SHP77 (cell line): ENCODE results near the gene MCAT.
"Not testable (repeated sequence)": the region's sequence is repeated elsewhere in the genome, so short reads cannot be mapped to it uniquely, and the experiment has no call there.

Experiments
- DNase-seq, 2 experiments: peaks; one replicate each; lab custom pipeline; 2025; lab: John Stamatoyannopoulos, UW

The MCAT gene

DNA sequence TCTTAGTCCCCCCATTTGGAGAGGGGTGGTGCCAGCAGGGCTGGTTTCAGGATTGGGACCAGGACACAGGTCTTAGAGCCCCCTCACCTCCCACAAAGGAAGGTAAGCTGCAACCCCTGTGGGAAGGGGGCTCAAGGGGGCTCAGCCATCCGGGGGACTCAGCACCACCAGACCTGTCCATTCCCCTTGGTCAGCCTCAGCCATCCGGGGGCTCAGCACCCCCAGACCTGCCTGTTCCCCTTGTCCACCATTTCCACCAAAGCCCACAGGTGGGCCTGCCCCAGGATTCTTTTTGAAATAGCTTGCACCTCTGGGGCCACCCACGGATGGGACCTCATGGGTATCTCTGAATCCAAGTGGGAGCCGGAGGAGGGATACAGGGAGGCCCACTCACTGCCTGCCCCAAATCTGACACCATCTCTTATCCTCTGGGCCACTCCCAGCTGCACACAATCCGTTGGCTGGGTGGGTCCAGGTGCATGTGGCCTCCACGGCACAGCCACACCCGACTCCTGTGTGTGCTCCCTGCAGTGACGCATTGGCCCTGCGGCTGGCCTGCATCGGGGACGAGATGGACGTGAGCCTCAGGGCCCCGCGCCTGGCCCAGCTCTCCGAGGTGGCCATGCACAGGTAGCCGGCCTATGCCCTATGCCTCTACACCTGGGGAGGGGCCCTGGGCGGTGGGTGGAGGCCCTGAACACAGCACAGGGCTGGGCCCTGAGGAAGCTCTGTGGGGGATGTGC is 15.9 kb downstream of the MCAT start:
- no peak for DNase-seq

DNA sequence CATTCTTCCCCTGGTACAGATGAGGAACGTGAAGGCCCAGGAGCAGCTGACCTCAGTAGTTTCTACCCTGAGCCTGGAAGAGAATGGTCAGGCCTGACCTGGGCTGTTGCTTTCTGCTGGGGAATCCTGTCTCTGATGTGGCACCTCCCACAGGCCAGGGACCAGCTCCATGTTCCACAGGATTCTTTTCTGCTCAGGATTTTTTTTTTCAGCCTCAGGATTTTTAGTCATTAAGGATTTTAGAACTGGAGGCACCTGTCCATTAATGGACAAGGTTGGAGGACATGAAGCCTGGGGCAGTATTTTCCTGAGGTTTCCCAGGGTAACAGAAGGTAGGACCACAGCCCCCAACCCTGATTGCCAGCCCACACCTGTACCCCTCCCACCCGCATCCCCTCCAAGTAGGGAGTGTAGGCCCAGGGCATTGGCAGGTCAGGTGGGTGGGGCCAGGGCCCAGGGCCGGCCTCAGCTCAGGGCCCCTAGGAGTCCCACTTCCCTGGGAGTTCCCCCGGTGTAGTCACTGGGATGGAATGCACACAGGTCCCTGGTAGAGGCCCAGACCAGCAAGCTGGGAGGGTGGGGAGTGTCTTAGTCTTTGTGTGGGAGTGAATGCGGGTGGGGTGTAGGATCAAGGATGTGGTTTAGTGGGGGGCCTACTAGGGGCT is 16.6 kb downstream of the MCAT start:
- no peak for DNase-seq

DNA sequence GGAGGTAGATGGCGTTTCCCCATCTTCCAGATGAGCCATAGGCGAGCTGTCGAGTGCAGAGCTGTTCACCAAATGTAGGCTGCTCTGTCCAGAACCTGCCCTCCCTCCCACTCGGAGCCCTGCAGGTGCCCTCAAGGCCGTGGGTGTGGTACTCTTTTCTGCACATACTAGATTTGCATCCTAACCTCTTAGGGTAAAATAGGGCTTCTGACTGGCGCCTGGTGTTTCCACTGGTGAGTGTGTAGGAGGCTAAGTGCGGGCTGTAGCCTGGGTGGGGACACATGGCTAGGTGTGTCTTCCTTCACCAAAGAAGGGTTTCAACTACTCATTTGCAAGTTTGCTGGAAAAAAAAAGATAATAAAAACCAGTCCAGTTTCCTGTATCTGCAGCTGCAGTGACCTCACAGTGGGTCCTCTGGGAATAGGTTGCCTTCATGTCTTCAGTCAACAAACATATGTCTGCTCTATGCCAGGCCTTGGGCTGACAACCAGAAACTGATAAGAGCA is 24.2 kb downstream of the MCAT start:
- no peak for DNase-seq

DNA sequence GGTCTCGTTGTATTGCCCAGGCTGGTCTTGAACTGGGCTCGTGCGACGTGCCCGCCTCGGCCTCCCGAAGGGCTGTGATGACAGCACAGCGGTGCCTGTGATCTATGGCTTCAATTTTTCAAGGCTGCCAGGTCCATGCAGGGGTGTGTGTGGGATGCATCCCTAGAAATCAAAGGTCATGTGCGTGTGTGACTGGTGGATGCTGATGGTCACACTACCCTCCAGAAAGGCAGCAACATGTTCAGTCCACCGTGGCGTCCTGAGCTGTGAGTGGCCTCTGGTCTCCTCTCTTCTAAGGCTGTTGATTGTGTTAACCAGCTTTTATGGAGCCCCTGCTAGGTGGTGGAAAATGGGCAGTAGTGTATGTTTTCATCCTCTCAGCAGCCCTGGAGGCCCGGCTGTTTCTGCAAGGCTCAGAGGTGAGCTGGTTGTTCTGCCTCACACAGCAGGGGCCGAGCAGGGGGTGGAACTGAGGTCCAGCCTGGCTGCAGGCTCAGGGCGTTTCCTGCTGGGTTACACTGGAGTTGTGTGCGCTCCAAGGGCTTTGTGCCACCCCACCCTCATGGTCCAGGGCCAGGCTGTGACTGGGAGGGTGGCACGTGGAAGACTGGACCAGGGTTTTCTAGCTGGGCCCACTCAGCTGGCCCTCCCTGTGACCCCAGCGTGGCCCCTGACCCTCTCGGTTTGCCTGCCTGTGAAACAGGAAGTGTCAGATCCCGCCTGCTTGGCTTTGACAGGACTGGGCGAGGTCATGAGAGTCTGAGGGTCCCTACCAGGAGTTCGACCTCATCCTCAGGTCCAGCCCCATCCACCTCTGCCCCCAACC is 25.0 kb downstream of the MCAT start:
- no peak for DNase-seq

DNA sequence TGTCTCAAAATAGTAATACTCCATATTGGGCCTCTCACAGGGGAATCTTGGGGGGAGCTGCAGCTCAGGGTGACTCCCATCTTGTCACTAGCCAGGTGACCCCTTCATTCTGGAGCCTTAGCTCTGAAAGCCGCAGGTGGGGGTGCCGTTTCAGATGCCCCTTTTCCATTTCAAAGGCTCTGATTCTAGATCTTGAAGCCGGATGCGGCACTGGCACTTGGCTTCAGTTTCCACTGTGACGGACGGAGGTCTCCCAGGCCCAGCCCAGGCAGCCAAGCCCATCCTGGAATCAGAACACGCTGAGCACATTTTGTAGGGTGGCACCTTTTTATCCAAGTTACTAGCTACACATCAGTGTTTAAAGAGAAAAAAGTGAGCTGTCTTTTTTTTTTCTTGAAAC is 26.3 kb downstream of the MCAT start:
- DNase-seq, result no peak

DNA sequence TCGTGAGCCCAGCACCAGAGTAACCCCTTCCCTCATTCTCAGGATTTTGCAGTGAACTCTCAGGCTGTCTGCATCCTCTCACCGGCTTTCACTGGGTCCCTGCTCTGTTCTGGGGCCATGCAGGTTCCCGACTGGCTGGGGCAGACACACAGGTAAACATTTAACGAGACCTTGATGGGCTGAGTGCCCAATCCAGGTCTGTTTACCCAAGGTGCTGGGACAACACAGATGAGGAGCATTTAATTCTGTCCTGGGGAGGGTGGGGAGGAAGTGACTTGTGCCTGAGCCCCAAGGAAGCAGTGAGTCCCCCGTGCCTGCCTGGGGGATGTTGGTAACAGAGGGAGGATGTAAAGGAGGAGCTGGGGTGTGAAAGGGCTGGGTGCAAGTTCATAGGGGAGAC is 28.2 kb downstream of the MCAT start:
- no peak for DNase-seq

DNA sequence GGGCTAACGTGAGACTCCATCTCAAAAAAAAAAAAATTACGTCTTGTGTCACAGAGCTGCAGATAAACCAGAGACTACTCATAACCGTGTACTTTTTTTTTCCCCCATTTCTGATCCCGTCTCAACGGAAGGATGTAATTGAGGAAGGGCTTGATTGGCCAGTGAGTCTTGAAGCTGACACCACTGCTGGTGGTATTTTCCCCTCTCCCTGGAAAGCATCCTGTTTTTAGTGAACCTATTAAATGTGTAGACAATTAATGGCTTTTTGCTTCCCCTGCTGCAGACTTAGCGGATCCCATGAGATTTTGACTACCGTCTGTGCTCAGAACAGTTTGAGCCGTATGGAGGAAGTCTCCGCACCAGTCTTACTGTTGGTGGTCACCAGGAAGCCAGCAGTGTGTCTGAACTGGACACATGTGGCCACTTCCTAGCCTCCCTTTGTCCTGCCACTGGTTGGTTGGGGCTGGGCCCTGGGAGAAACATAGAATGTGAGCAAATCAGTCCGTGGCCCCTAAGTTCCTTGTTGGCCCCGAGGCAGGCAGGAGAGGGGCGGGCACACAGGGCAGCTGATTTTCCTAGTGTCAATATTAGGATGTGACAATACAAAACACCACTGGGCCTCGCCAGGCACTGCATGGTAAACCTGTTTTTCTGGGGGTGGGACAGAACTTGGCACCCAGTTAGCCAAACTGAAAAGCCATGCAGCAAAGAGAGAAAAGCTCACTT is 29.5 kb downstream of the MCAT start:
- no peak for DNase-seq

DNA sequence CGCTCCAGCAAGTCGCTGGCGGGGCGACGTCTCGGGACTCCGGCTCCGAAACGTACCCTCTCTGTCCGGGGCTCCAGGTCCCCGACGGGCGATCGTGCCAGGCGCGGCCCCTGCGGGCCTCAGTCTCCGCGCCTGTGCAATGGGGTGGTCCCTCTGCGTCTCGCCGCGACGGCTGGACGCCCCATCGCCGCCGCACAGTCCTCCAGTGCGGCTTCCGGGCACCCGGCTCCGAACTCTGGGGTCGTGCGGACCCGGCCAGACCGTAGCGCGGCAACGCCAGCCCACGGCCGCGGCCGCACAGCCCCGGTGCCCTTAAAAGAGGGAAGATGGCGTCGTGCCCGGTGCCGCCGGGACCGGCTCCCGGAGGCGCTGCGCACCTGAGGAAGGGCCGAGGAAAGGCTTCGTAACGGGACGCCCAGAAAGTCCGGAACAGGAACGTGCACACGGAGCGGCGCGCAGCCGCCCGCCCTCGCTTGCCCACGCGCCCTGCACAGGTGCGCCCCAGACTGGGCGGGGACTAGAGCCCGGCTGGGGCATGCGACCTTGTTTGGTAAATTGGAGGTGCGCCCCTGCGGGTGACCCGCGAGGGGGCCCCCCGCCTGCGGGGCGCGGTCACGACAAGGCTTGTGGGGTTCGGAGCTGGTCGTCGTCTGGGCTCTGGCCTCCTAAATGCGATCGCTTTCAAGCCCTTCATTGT is 32.1 kb downstream of the MCAT start:
- no peak for DNase-seq

DNA sequence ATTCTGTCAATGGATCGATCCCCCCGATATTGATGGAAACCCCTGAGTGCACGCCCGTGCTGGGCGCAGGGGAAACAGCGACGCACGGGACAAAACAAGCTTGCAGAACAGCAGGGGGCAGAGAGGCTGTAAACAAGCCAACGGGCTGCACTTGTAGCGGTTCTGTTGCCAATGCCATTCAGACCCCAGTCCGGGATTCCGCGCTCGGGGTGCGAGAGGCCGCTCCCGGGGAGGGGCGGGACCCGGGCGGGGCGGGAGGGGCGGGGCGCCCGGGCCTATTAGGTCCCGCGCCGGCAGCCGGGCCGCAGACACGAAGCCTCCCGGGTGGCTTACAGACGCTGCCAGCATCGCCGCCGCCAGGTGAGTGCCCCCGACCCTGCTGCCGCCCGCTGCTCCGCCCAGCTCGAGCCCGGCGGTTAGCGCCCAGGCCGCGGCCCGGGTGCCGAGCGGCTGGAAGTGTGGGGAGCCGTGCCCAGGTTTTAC is 32.7 kb downstream of the MCAT start, which contains the start of gene BIK:
TSS of gene BIK (plus strand) at position 307 of the 483 bp plus-strand sequence. CDS start 13,273 bp downstream, outside the sequence.
- DNase-seq, result peak in 1 of 2 experiments; percentile 23

DNA sequence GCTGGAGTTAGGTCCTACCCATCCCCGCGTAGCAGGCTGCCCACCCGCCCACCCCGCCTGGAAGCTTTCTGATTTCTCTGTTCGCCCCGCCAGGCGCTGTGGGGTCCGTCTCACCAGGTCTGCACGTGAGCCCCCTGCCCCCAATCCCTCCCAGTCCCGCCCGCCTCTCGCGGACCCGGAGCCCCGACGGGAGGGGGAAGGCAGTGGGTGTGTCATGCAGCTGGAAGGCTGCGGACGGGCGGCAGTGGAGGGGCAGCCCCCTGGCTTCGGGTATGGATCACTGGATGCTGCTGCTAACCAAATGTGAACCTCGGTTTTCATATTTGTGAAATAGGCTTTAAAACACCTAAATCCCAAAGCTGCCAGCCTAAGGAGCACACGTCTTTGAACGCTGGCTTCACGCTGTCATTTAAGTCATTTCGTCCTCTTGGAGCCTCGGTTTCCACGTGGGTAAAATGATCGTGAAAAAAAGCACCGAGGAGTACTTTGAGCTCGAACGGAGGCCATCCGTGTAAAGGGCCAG is 33.2 kb downstream of the MCAT start:
- no peak for DNase-seq

DNA sequence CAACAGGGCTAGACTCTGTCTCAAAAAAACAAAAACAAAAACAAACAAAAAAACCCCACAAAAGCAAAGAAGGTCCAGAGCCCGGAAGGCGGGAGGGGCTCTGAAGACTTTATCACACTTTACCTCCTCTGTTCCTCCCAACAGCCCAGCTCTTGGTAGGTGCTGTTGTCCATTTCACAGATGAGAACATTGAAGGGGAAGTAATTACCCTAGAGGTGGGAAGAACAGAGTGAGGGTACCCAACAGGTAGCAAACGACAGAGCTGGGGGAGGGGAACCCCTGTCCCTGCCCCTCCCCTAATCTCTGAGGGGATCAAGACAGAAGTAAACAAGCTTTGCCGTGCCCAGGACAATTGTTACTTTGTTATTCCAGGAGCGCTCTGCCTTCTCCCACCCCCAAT is 33.7 kb downstream of the MCAT start:
- no peak for DNase-seq

DNA sequence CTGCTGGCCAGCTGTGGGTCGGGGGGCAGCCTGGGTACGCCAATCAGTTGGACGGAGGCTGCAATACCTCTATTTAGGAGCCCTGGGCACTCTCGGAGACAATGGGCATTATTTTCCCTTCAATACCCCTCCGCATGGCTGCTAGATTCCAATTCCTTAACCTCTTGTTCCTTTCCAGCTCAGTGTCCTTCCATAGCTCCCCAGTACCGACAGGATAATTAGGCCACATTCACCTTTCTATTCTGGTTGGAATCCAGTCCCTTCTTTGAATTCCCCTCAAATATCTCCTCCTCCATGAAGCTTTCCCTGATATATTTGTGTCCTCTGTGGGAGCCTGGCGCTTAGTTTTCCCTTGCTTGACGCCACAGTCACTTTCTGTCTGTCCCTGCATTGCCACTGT is 36.9 kb downstream of the MCAT start:
- DNase-seq, result no peak

DNA sequence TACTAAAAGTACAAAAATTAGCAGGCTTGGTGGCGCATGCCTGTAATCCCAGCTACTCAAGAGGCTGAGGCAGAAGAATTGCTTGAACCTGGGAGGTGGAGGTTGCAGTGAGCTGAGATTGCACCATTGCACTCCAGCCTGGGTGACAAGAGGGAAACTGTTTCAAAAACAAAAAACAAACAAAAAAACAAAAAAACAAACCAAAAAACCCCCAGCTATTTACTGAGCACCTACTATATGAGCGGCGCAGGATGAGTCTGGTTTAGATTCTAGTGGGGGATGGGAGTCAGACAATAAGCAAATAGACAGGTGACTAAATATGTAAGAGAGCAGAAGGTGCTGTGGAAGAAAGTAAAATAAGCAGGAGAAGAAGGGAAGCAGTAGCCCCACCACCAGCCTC is 38.2 kb downstream of the MCAT start:
- DNase-seq, result not testable (repeated sequence)

DNA sequence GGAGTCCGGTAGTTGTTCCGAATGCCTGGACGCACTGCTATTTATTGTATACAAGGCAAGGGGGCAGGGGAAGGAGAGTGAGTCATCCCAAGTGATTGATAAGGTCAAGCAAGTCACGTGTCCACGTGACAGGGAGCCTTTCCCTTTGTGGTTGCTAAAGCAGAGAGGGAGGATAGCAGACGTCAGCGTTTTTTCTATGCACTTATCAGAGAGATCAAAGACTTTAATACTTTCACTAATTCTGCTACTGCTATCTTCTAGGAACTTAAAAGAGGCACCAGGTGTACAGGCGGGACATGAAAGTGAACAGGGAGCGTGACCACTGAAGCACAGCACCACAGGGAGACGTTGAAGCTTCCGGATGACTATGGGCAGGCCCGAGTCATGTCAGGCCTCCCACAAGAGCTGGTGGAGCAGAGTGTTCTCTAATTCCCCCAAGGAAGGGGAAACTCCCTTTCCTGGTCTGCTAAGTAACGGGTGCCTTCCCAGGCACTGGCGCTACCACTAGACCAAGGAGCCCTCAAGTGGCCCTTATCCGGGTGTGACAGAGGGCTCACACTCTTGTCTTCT is 39.1 kb downstream of the MCAT start:
- peak in 1 of 2 experiments; percentile 22 for DNase-seq

DNA sequence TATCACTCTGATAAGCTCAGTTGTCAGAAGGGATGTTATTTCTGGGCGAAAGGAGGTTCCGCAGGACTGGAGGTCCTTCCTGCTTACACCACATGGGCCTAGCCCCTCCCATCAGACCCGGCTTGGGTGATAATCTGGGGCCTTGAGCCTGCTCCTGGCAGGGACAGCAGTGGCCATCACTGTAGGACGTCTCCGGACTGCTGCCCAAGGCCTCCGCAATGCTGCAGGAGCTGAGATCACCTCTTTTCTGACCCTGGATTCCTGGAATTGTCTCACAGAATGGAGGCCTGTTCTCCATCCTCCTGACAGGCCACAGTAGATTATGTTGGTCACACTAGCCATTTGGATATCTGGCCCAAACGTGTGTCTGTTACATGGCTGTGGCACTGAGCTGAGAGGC is 41.9 kb downstream of the MCAT start:
- DNase-seq, result no peak

DNA sequence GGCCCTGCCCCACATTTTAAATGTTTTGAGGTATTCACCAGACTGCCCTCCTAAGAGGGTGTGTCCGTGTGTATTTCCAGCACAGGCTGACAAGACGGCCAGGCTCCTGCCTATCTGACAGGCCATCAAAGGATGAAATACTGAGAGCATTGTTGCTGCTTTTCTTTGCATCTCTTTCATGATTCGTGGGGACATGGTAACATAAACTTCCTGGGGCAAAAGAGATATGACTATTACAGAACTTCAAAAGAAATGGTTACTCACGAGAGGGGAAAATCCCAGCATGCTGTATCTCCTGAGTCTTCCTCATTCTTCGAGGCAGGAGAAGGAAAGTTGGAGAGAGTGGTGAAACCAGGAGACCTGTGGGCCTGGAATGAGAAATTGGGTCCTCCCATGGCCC is 43.0 kb downstream of the MCAT start:
- no peak for DNase-seq

DNA sequence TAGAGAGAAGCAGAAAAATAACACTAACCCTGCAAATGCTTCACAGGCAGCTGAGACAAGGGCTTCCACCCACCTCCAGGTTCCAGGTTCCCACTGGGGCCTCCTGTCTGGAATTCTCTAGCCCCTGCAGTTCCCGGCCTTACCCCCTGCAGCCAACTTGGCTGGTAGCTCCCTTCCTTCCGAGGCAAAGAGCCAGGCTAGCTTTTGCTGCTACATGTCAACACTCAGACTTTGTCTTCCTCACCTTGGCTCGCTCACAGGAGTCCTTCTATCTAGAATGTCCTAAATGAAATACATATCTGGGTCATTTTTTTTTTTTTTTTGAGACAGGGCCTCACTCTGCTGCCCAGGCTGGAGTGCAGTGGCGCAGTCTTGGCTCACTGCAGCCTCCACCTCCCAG is 44.1 kb downstream of the MCAT start:
- no peak for DNase-seq

DNA sequence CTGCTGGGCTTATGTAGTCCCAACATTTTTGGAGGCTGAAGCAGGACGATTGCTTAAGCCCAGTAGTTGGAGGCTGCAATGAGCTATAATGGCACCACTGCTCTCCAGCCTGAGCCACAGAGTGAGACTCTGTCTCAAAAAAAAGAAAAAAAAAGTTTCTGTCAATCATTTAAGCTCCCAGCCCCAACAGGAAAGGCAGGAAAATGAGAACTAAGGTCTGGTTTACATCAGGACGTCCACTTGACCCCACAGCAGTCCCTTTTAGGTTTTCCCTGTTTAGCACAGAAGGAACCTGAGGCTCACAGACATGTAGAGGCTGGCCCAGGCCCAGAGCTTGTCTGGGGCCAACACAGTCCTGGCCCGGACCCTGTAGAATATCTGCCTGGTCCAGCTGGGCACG is 44.8 kb downstream of the MCAT start:
- DNase-seq, result no peak

DNA sequence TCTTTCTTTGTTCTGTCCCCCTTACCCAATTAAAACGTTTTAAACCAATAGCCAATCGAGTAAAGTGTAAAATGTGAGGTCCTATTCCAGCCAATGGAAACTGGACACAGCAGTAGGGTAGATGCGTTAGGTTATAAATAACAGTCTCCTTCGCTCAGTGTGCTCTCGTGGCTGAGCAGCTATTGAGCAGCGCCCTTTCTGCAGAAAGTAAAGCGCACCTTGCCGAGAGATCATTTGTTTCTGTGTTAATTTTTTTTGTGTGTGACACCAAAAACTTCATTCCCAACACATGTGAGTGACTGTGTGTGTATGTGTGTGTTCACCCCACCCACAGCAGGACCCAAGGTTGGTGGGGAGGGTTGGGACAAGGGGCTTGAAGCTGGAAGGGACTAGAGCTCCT is 46.8 kb downstream of the MCAT start:
- DNase-seq, result no peak

DNA sequence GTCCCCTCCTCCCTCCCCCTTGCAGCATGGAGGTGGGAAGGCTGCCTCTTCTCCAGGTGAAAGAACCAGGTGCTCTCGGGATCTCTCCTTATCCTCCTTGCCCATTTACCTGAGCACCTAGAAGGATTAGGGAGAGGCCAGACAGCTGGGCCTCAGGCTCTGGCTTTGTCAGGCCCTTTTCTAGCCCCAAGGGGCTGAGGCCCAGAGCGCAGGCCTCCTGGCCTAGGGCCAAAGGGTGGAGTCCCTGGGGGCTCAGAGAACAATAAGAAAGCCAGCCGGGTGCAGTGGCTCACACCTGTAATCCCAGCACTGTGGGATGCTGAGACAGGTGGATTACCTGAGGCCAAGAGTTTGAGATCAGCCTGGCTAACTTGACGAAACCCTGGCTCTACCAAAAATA is 48.6 kb downstream of the MCAT start:
- no peak for DNase-seq

DNA sequence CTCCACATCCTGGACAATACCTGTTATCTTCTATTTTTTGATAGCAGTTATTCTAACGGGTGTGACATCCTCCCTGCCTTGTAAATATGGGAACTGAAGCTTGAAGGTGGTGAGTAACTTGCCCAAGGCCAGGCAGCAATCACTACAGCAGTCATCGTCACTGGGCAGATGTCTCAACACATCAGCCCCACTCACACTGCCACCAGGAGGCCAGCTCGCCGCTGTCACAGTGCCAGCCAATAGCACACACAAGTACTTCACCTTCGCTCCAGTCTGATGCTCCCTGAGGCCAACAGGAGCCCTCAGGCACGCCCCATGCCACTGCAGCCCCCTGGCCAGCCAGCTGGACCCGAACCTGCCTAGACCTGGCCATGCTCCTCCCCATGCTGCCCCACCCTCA is 49.1 kb downstream of the MCAT start:
- peak; percentile 41 to 76 for DNase-seq
